HEK293T (cell line): ENCODE data around the gene SMC3.
"Not testable (repeated sequence)": the region's sequence is repeated elsewhere in the genome, so short reads cannot be mapped to it uniquely, and the experiment has no call there.

ENCODE experiments used
- CTCF ChIA-PET: fragments of 350-600 bp; formaldehyde crosslinking; extraction: SDS; loops from one replicate; lab custom pipeline; 2021; ENCODE audit warnings: antibody characterized with exemption, inconsistent platforms; lab: Yijun Ruan, JAX
- POLR2A ChIA-PET: fragments of 350-600 bp; formaldehyde crosslinking; extraction: SDS; loops from one replicate; lab custom pipeline; 2020; ENCODE audit warnings: antibody characterized with exemption, inconsistent platforms; lab: Yijun Ruan, JAX
- DNase-seq: peaks from one replicate; pipeline ENCODE4 v3.0.0; 2012; ENCODE audit warnings: mixed read lengths; ENCODE audit errors: extremely low spot score
- ARNT ChIP-seq: fragments of 450-650 bp; IDR thresholded peaks from 2 replicates; pipeline ENCODE4 v1.6.1; 2017; ENCODE audit warnings: mild to moderate bottlenecking
- BHLHE40 ChIP-seq: fragments of 450-650 bp; IDR thresholded peaks from 2 replicates; pipeline ENCODE4 v1.6.1; 2016; ENCODE audit warnings: mild to moderate bottlenecking, moderate library complexity, borderline replicate concordance
- CTBP1 ChIP-seq: fragments of 450-650 bp; IDR thresholded peaks from 2 replicates; pipeline ENCODE4 v1.6.1; 2016; ENCODE audit warnings: borderline replicate concordance
- ELF4 ChIP-seq: fragments of 450-650 bp; IDR thresholded peaks from 2 replicates; pipeline ENCODE4 v1.6.1; 2017; ENCODE audit warnings: antibody characterized with exemption
- FOXA1 ChIP-seq: fragments of 450-650 bp; IDR thresholded peaks from 2 replicates; pipeline ENCODE4 v1.6.1; 2016; ENCODE audit warnings: mild to moderate bottlenecking
- FOXK2 ChIP-seq: fragments of 450-650 bp; IDR thresholded peaks from 2 replicates; pipeline ENCODE4 v1.6.1; 2016; ENCODE audit warnings: mild to moderate bottlenecking
- FOXM1 ChIP-seq: fragments of 450-650 bp; IDR thresholded peaks from 2 replicates; pipeline ENCODE4 v1.6.1; 2017; ENCODE audit warnings: mild to moderate bottlenecking, borderline replicate concordance
- HDGF ChIP-seq: fragments of 450-650 bp; IDR thresholded peaks from 2 replicates; pipeline ENCODE4 v1.6.1; 2017; ENCODE audit warnings: antibody characterized with exemption, borderline replicate concordance
- L3MBTL2 ChIP-seq: fragments of 450-650 bp; conservative IDR thresholded peaks from 2 replicates; pipeline ENCODE4 v1.6.1; 2016; ENCODE audit warnings: mild to moderate bottlenecking
- NFRKB ChIP-seq: fragments of 450-650 bp; IDR thresholded peaks from 2 replicates; pipeline ENCODE4 v1.6.1; 2016; ENCODE audit warnings: mild to moderate bottlenecking, moderate library complexity
- PKNOX1 ChIP-seq: fragments of 450-650 bp; IDR thresholded peaks from 2 replicates; pipeline ENCODE4 v1.6.1; 2016
- SP1 ChIP-seq: fragments of 450-650 bp; IDR thresholded peaks from 2 replicates; pipeline ENCODE4 v1.6.1; 2017
- SUZ12 ChIP-seq: fragments of 450-650 bp; IDR thresholded peaks from 2 replicates; pipeline ENCODE4 v1.6.1; 2016; ENCODE audit warnings: mild to moderate bottlenecking
- TARDBP ChIP-seq: fragments of 450-650 bp; IDR thresholded peaks from 2 replicates; pipeline ENCODE4 v1.6.1; 2016
- ZNF384 ChIP-seq: fragments of 450-650 bp; IDR thresholded peaks from 2 replicates; pipeline ENCODE4 v1.6.1; 2016

SMC3 gene

GRCh38 chr10:110527731-110528171 is 39.7 kb upstream of the SMC3 start:
- no peak for DNase-seq
- ChIA-PET POLR2A (no interaction called here), CTCF (interaction anchor here (0.8 kb wide), 1 partner anchor 9 kb away, joined by 3 read pairs; no protein-coding TSS in a partner anchor)
- TF ChIP-seq L3MBTL2: no peak
- TF ChIP-seq CTBP1: no peak
- TF ChIP-seq PKNOX1: no peak
- TF ChIP-seq HDGF: no peak
- no peak for TF ChIP-seq SUZ12
- no peak for TF ChIP-seq SP1
- no peak for TF ChIP-seq BHLHE40
- TF ChIP-seq FOXA1: no peak
- no peak for TF ChIP-seq TARDBP
- TF ChIP-seq NFRKB: no peak
- TF ChIP-seq FOXM1: no peak
- no peak for TF ChIP-seq ARNT
- no peak for TF ChIP-seq ZNF384
- TF ChIP-seq ELF4: no peak
- no peak for TF ChIP-seq FOXK2

- ChIA-PET POLR2A (no interaction called here), CTCF (no interaction called here)
- DNase-seq: no peak
- TF ChIP-seq FOXM1 (no peak), PKNOX1 (no peak), FOXA1 (no peak), SP1 (no peak), NFRKB (no peak), ELF4 (no peak), ZNF384 (no peak), TARDBP (no peak), FOXK2 (no peak), ARNT (no peak)
These were observed 39.1 kb upstream of the SMC3 start for GRCh38 chr10:110528224-110528996.

DNA sequence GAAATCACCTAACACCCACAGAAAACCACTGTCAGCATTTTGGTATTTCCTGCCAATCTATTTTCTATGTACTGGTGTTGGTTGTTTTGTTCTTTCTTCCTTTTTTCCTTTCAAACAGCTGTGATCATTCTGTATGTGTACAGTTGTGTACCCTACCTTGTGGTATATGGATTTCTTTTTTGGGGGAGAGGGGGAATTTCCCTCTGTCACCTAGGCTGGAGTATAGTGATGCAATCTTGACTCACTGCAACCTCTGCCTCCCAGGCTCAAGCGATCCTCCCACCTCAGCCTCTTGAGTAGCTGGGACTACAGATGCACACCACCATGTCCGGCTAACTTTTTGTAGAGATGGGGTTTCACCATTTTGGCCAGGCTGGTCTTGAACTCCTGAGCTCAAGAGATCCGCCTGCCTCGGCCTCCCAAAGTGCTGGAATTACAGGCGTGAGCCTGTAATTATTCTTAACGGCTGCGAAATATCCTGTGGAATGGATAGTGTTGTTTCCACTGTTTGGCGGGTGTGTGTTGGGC is 38.4 kb upstream of the SMC3 start:
- CTCF ChIA-PET, POLR2A ChIA-PET, DNase-seq: not testable (repeated sequence)

- POLR2A ChIA-PET: no interaction called here
- no peak for DNase-seq
- TF ChIP-seq FOXM1 (no peak), BHLHE40 (no peak), TARDBP (no peak), HDGF (no peak), FOXA1 (no peak), CTBP1 (no peak), ELF4 (no peak)
- CTCF ChIA-PET: no interaction called here
These were observed 37.9 kb upstream of the SMC3 start for GRCh38 chr10:110529596-110530011.

- TF ChIP-seq NFRKB (no peak), TARDBP (no peak), ZNF384 (no peak), HDGF (no peak), FOXA1 (no peak)
- peak; percentile 68 for DNase-seq
- POLR2A ChIA-PET: no interaction called here
- CTCF ChIA-PET: no interaction called here
These were observed 37.2 kb upstream of the SMC3 start for GRCh38 chr10:110530131-110530831.

- no peak for DNase-seq
- CTCF ChIA-PET: no interaction called here
- POLR2A ChIA-PET: no interaction called here
- TF ChIP-seq FOXA1: no peak
- no peak for TF ChIP-seq ELF4
- TF ChIP-seq FOXM1: no peak
- no peak for TF ChIP-seq SP1
- TF ChIP-seq FOXK2: no peak
- TF ChIP-seq PKNOX1: no peak
- no peak for TF ChIP-seq SUZ12
These were observed 35.8 kb upstream of the SMC3 start for GRCh38 chr10:110531687-110532086.

DNA sequence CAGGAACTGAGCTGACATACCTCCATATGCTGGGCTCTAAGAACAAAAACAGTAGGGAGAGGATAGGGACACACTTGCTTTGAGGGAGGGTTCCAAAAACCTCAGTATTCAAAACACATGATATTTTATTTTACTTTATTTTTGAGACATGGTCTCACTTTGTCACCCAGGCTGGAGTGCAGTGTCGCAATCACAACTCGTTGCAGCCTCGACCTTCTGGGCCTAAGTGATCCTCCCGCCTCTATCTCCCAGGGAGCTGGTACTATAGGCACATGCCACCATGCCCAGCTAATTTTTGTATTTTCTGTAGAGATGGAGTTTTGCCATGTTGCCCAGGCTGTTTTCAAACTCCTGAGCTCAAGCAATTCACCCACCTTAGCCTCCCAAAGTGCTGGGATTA is 34.9 kb upstream of the SMC3 start:
- DNase-seq, CTCF ChIA-PET, POLR2A ChIA-PET: not testable (repeated sequence)
